ENCODE measurements around the gene MAGEA12. TPM values are rescaled to one million over a fixed set of nuclear protein-coding genes. Genes with fewer than 3 reads are reported as not detected.
"Not testable (repeated sequence)": the region's sequence is repeated elsewhere in the genome, so short reads cannot be mapped to it uniquely, and the experiment has no call there.

The MAGEA12 gene
- total RNA-seq, 4 donors from 2014 or later = not detected

GRCh38 chrX:152738560-152738959 is 5.0 kb downstream of the MAGEA12 start:
- in situ Hi-C loops (cut with MboI; ENCODE audit: low pct_ligation_motif_present in 1 of 4, low pct_unique_long_range_greater_than_20kb in 1 of 4, low sequenced_read_pairs in 3 of 4) = no loop called here
- WGBS, 2 donors (ENCODE audit: low coverage in 1 of 2) = 67 to 79% methylated on average over 1 to 5 of the region's 5 CpGs
- TF ChIP-seq POLR2A (IDR thresholded peaks at IDR 0.05) (no peak), EP300 (IDR thresholded peaks at IDR 0.05; ENCODE audit: low read depth) (no peak), POLR2AphosphoS5 (IDR thresholded peaks at IDR 0.05) (no peak), CTCF (IDR thresholded peaks at IDR 0.05) (no peak)

GRCh38 chrX:152753686-152754650 is 20.4 kb downstream of the MAGEA12 start, which contains the start of gene MAGEA2:
Gene MAGEA2 (minus strand): TSS chrX:152753842. CDS start chrX:152751363, 2,479 bp downstream.
- no CpG with 5 or more reads among the region's 35 CpGs for WGBS, 2 donors (ENCODE audit: low coverage in 1 of 2)
- H3K9me3 ChIP-seq; in situ Hi-C loops (cut with MboI; ENCODE audit: low pct_ligation_motif_present in 1 of 4, low pct_unique_long_range_greater_than_20kb in 1 of 4, low sequenced_read_pairs in 3 of 4); H3K4me1 ChIP-seq; H3K4me3 ChIP-seq; intact Hi-C loops (cut with DNase I; ENCODE audit: low total_unique reads); H3K36me3 ChIP-seq; H3K27me3 ChIP-seq; H3K27ac ChIP-seq; DNase-seq: not testable (repeated sequence)

More at GRCh38 chrX:152738560-152738959, 5.0 kb downstream of the MAGEA12 start:
- intact Hi-C loops (cut with DNase I; ENCODE audit: low total_unique reads) = no loop called here
- H3K27me3 ChIP-seq = no peaks in the 10 kb centered on the region
- no peaks in the 10 kb centered on the region for H3K9me3 ChIP-seq
- H3K27ac ChIP-seq = no peak overlapping the region
- no peak for DNase-seq
- H3K4me1 ChIP-seq = no peaks in the 10 kb centered on the region
- no peak overlapping the region for H3K4me3 ChIP-seq
- no peaks in the 10 kb centered on the region for H3K36me3 ChIP-seq

- H3K27ac ChIP-seq; H3K4me1 ChIP-seq; DNase-seq; H3K27me3 ChIP-seq; H3K36me3 ChIP-seq; intact Hi-C loops (cut with DNase I; ENCODE audit: low total_unique reads); H3K9me3 ChIP-seq; H3K4me3 ChIP-seq; in situ Hi-C loops (cut with MboI; ENCODE audit: low pct_ligation_motif_present in 1 of 4, low pct_unique_long_range_greater_than_20kb in 1 of 4, low sequenced_read_pairs in 3 of 4): not testable (repeated sequence)
- WGBS, 2 donors (ENCODE audit: low coverage in 1 of 2) = no CpG with 5 or more reads among the region's 5 CpGs
Observed at GRCh38 chrX:152754871-152755270, 21.3 kb downstream of the MAGEA12 start.

GRCh38 chrX:152758918-152759317 is 25.4 kb downstream of the MAGEA12 start, which contains the start of gene CSAG3:
Gene CSAG3 (plus strand): TSS chrX:152759218.
- DNase-seq; H3K36me3 ChIP-seq; intact Hi-C loops (cut with DNase I; ENCODE audit: low total_unique reads); in situ Hi-C loops (cut with MboI; ENCODE audit: low pct_ligation_motif_present in 1 of 4, low pct_unique_long_range_greater_than_20kb in 1 of 4, low sequenced_read_pairs in 3 of 4); H3K4me1 ChIP-seq; H3K4me3 ChIP-seq; H3K9me3 ChIP-seq; H3K27ac ChIP-seq; H3K27me3 ChIP-seq: not testable (repeated sequence)
- no CpG with 5 or more reads among the region's 2 CpGs for WGBS, 2 donors (ENCODE audit: low coverage in 1 of 2)

- H3K9me3 ChIP-seq; H3K27me3 ChIP-seq; in situ Hi-C loops (cut with MboI; ENCODE audit: low pct_ligation_motif_present in 1 of 4, low pct_unique_long_range_greater_than_20kb in 1 of 4, low sequenced_read_pairs in 3 of 4); DNase-seq; H3K4me3 ChIP-seq; H3K27ac ChIP-seq; H3K4me1 ChIP-seq; intact Hi-C loops (cut with DNase I; ENCODE audit: low total_unique reads); H3K36me3 ChIP-seq: not testable (repeated sequence)
- WGBS, 2 donors (ENCODE audit: low coverage in 1 of 2) = 85% methylated on average over 5 of the region's 7 CpGs; no CpG with 5 or more reads in 1 of the 2 donors
Observed at GRCh38 chrX:152759544-152759943, 26.0 kb downstream of the MAGEA12 start.

- in situ Hi-C loops (cut with MboI; ENCODE audit: low pct_ligation_motif_present in 1 of 4, low pct_unique_long_range_greater_than_20kb in 1 of 4, low sequenced_read_pairs in 3 of 4); H3K27me3 ChIP-seq; H3K9me3 ChIP-seq; H3K4me1 ChIP-seq; DNase-seq; H3K36me3 ChIP-seq; H3K4me3 ChIP-seq; H3K27ac ChIP-seq; intact Hi-C loops (cut with DNase I; ENCODE audit: low total_unique reads): not testable (repeated sequence)
- 67% methylated on average over 2 of the region's 7 CpGs; no CpG with 5 or more reads in 1 of the 2 donors for WGBS, 2 donors (ENCODE audit: low coverage in 1 of 2)
Observed at GRCh38 chrX:152761582-152761981, 28.0 kb downstream of the MAGEA12 start.

GRCh38 chrX:152766562-152766961 is 33.0 kb downstream of the MAGEA12 start:
- intact Hi-C loops (cut with DNase I; ENCODE audit: low total_unique reads) = not testable (repeated sequence)

GRCh38 chrX:152769549-152770289 is 36.2 kb downstream of the MAGEA12 start, which contains the start of gene MAGEA6:
Gene MAGEA6 (minus strand): TSS chrX:152769689. CDS start chrX:152767650, 2,039 bp downstream.
- intact Hi-C loops (cut with DNase I; ENCODE audit: low total_unique reads); in situ Hi-C loops (cut with MboI; ENCODE audit: low pct_ligation_motif_present in 1 of 4, low pct_unique_long_range_greater_than_20kb in 1 of 4, low sequenced_read_pairs in 3 of 4); DNase-seq; H3K27ac ChIP-seq; H3K27me3 ChIP-seq; H3K4me1 ChIP-seq; H3K9me3 ChIP-seq; H3K4me3 ChIP-seq; H3K36me3 ChIP-seq: not testable (repeated sequence)
- no CpG with 5 or more reads among the region's 29 CpGs for WGBS, 2 donors (ENCODE audit: low coverage in 1 of 2)

More at GRCh38 chrX:152766562-152766961, 33.0 kb downstream of the MAGEA12 start:
- H3K9me3 ChIP-seq; H3K36me3 ChIP-seq; H3K4me3 ChIP-seq; in situ Hi-C loops (cut with MboI; ENCODE audit: low pct_ligation_motif_present in 1 of 4, low pct_unique_long_range_greater_than_20kb in 1 of 4, low sequenced_read_pairs in 3 of 4); H3K4me1 ChIP-seq; H3K27me3 ChIP-seq; DNase-seq; H3K27ac ChIP-seq: not testable (repeated sequence)
- WGBS, 2 donors (ENCODE audit: low coverage in 1 of 2) = 74% methylated on average over 9 of the region's 9 CpGs; no CpG with 5 or more reads in 1 of the 2 donors

- no CpG with 5 or more reads among the region's 3 CpGs for WGBS, 2 donors (ENCODE audit: low coverage in 1 of 2)
- H3K4me1 ChIP-seq; H3K4me3 ChIP-seq; intact Hi-C loops (cut with DNase I; ENCODE audit: low total_unique reads); H3K9me3 ChIP-seq; H3K27me3 ChIP-seq; H3K27ac ChIP-seq; DNase-seq; in situ Hi-C loops (cut with MboI; ENCODE audit: low pct_ligation_motif_present in 1 of 4, low pct_unique_long_range_greater_than_20kb in 1 of 4, low sequenced_read_pairs in 3 of 4); H3K36me3 ChIP-seq: not testable (repeated sequence)
Observed at GRCh38 chrX:152787062-152787461, 53.5 kb downstream of the MAGEA12 start.
